Frontal cortex (tissue), 4 donors: ENCODE measurements around the gene DTX1. TPM values are rescaled to one million over a fixed set of nuclear protein-coding genes. Genes with fewer than 3 reads are reported as not detected.

Experiments
- DNase-seq, 2 donors: peaks; one replicate each; pipeline ENCODE4 v3.0.0; 2012; ENCODE audit warnings: low spot score in 2 of 2
- FAIRE-seq: peaks from 2 replicates; lab custom pipeline; 2012; peaks lifted over from hg19 to GRCh38; lab: Jason Lieb, UNC
- total RNA-seq: library from RNA; depleted of rRNA; stranded (reverse); fragments of >200 nt; gene quantifications from one replicate; pipeline ENCODE4 v1.2.3, GENCODE V29; 2014
- donor health status: control.
- donor health status: control.
- donor health status: control.

Gene DTX1
- total RNA-seq, 1 donor from 2014 or later: 18.3 TPM

- FAIRE-seq (no peak), DNase-seq (no peak)
Observed at GRCh38 chr12:113091506-113091905, 35.0 kb downstream of the DTX1 start.

GRCh38 chr12:113092607-113093408, 36.3 kb downstream of the DTX1 start:
- FAIRE-seq (no peak), DNase-seq (no peak)

GRCh38 chr12:113093409-113094101, 37.0 kb downstream of the DTX1 start:
- FAIRE-seq (no peak), DNase-seq (no peak)

- FAIRE-seq (no peak), DNase-seq (no peak)
Observed at GRCh38 chr12:113094738-113095137, 38.2 kb downstream of the DTX1 start.

- DNase-seq (no peak), FAIRE-seq (no peak)
Observed at GRCh38 chr12:113095405-113095804, 38.9 kb downstream of the DTX1 start.

- DNase-seq (no peak), FAIRE-seq (no peak)
Observed at GRCh38 chr12:113096675-113097461, 40.3 kb downstream of the DTX1 start.

GRCh38 chr12:113097716-113098440, 41.3 kb downstream of the DTX1 start:
- DNase-seq: peak; percentile 85 to 90

GRCh38 chr12:113098441-113099028, 42.0 kb downstream of the DTX1 start:
- DNase-seq (peak; percentile 76 to 83), FAIRE-seq (no peak)

More at GRCh38 chr12:113097716-113098440, 41.3 kb downstream of the DTX1 start:
- FAIRE-seq: no peak

- no peak for DNase-seq
- no peak for FAIRE-seq
Observed at GRCh38 chr12:113099364-113099763, 42.8 kb downstream of the DTX1 start.

GRCh38 chr12:113099764-113100163, 43.2 kb downstream of the DTX1 start:
- no peak for DNase-seq
- no peak for FAIRE-seq

- FAIRE-seq (no peak), DNase-seq (no peak)
Observed at GRCh38 chr12:113101751-113102150, 45.2 kb downstream of the DTX1 start.

GRCh38 chr12:113102811-113103210, 46.3 kb downstream of the DTX1 start:
- FAIRE-seq (peak; percentile 13), DNase-seq (no peak)

GRCh38 chr12:113103756-113104450, 47.4 kb downstream of the DTX1 start:
- DNase-seq: peak in 1 of 2 donors; percentile 54
- no peak for FAIRE-seq

GRCh38 chr12:113104953-113105510, 48.5 kb downstream of the DTX1 start:
- DNase-seq: no peak
- no peak for FAIRE-seq

- DNase-seq: no peak
- FAIRE-seq: no peak
Observed at GRCh38 chr12:113105606-113106271, 49.2 kb downstream of the DTX1 start.

- no peak for DNase-seq
- no peak for FAIRE-seq
Observed at GRCh38 chr12:113106361-113106760, 49.8 kb downstream of the DTX1 start.

GRCh38 chr12:113108308-113108707, 51.8 kb downstream of the DTX1 start:
- FAIRE-seq (no peak), DNase-seq (no peak)

GRCh38 chr12:113109360-113109759, 52.8 kb downstream of the DTX1 start:
- no peak for DNase-seq
- no peak for FAIRE-seq
